Astrocyte of the spinal cord (primary cell): ENCODE measurements around the gene EXOC6.

Source experiments
- DNase-seq: peaks from one replicate; pipeline ENCODE4 v3.0.0; 2011; ENCODE audit warnings: low read depth, low spot score
- H3K4me3 ChIP-seq: 2 replicates; pipeline ENCODE4 v1.5.1; 2011; ENCODE audit warnings: low read depth, mild to moderate bottlenecking, low read length, moderate library complexity
- CTCF ChIP-seq: IDR thresholded peaks from 2 replicates; pipeline ENCODE4 v1.5.1; 2012; ENCODE audit warnings: low read depth, mild to moderate bottlenecking, low read length, inconsistent platforms
- in situ Hi-C: cut with HindIII; loops from 2 replicates; pipeline ENCODE4 v1.10.0; 2017; ENCODE audit warnings: low sequenced_read_pairs

Gene EXOC6

DNA sequence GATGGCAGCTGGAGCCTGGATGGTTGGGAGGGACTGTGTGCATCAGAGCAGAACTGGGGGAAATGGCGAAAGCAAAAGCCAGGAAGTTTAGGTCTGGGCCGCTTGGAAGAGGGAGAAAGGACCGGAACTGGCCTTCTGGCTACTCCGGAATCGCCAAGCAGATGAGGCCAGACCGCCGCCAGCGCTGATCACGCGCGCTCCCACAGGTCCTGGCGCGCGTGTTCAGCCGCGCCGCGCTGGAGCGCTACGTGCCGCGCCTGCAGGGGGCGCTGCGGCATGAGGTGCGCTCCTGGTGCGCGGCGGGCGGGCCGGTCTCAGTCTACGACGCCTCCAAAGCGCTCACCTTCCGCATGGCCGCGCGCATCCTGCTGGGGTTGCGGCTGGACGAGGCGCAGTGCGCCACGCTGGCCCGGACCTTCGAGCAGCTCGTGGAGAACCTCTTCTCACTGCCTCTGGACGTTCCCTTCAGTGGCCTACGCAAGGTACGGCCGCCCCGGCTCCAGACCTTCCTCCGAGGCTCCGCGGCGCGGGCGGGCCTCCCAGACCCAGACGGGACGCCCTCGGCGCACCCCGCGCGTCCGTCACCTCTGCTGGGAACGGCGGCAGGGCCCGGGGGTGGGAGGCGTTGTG is 214.3 kb downstream of the EXOC6 start:
- TF ChIP-seq CTCF = peak; percentile 37
- in situ Hi-C loops = no loop called here
- H3K4me3 ChIP-seq = no peak overlapping the region
- no peak for DNase-seq

DNA sequence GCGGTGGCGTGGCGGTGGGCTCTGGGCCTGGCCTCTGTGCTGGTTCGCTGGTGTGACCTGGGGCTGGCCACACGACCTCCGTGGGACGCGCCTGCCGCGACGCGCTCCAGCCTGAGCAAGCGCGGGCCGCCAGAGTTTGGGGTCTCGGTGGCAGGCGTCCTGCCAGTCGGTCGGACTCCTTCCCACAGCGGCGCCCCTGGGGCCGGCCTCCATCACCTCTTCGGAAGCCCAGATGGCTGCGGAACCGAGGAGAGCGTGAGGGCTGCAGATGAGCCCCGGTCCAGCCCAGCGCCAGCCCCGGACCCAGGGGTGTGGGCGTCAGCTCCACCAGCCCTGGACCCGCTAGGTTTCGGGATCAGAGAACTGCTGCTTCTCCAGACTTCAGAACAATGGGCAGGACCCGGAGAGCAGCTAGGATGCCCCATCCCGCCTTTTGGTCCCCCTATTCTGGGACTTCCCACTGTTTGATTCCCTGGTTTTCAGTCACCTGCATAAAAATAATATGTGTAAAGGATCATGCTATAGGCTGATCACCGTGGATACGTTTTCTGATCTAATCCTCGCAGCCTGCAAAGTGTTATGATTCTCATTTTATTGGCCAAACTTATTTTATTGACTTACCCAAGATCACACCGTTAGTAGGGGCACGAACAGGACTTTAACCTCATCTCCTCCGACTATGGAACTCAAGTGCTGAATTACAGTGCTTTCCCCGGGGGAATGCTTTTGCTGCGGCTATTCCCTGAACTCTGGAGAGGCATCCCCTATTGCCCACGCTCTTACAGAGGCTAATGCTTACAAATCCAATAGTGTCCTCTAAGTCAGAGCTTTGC is 215.0 kb downstream of the EXOC6 start:
- no peak overlapping the region for H3K4me3 ChIP-seq
- DNase-seq = no peak
- TF ChIP-seq CTCF = no peak
- in situ Hi-C loops = no loop called here

DNA sequence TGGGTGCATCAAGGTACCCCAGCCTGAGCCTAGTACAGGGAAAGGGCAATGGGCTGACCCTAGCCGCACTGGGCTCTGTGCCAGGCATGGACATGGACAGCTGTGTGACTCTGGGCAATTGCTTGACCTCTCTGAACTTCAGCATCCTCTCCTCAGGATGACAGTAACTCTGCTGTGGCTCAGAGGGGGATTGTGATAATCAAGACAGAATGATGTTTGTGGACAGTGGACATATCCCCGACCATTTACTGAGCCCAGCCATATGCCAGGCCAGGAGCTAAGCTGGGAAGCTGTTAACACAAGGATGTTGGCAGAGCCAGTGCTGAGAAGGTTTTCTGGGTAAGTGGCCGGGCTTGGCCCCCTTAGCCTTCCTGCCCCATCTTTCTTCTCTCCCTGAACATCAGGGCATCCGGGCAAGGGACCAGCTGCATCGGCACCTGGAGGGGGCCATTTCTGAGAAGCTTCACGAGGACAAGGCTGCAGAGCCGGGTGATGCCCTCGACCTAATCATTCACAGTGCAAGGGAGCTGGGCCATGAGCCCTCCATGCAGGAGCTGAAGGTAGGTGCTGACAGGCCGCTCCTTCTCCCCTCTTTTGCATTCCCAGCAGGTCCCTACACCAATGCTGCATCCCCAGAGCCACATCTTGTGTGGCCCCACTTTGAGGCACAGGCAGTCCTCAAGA is 215.8 kb downstream of the EXOC6 start:
- H3K4me3 ChIP-seq = no peak overlapping the region
- DNase-seq = no peak
- no peak for TF ChIP-seq CTCF
- in situ Hi-C loops = no loop called here

GRCh38 chr10:93064874-93065660 is 216.7 kb downstream of the EXOC6 start:
- in situ Hi-C loops = no loop called here
- no peak for TF ChIP-seq CTCF
- H3K4me3 ChIP-seq = no peak overlapping the region
- no peak for DNase-seq

- no peak for DNase-seq
- no peak overlapping the region for H3K4me3 ChIP-seq
- in situ Hi-C loops = no loop called here
- TF ChIP-seq CTCF = no peak
Observed at GRCh38 chr10:93065675-93066543, 217.6 kb downstream of the EXOC6 start.
